ENCODE measurements around the gene IL25. TPM values are rescaled to one million over a fixed set of nuclear protein-coding genes. Genes with fewer than 3 reads are reported as not detected.

IL25 gene
- total and polyA plus RNA-seq, 2 of the 4 experiments (the other 2 are of a cell fraction): not detected

DNA sequence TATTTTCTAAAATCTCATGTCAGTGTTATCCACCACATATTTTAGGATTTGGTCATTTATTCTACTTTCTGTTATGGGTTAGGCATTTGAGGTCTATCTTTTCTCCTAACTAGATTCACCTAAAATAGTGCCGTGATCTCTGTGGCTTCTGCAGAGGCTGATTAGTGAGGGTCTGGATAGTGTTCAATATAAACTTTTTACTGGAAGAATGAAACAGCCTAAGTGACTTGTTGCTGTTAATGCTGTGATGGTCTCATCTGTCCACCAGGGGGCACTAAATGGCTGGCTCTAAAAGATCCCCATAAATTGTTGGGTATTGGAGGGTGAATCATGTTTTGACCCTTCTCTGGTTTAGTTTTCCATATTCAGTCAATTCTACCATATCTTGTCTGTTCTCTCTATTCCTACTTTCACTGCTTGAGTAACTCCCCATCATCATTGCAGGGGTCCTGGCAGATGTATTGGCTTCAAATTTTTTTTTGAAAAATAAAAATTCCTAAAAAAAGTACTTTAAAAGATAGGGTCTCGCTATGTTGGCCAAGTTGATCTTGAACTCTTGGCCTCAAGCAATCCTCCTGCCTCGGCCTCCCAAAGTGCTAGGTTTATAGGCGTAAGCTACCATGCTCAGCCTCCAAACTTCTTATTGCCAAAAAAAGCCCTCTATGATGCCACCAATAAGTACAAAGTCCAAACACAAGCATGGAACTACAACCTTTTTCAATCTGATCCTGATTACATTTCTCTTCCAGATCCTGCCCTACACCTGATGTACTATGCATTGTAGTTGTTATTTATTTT is 44.5 kb upstream of the IL25 start:
- peak; percentile 94 for ATAC-seq (ENCODE audit: low read depth)
- Histone ChIP-seq H3K79me1 (ENCODE audit: low read depth in 1 of 2, low read length in 2 of 2) (peaks cover 13 to 18% of the 10 kb centered on the region in 2 experiments), H4K20me1 (ENCODE audit: insufficient read depth, low read length) (peaks cover 4% of the 10 kb centered on the region; the same call in 1 of the 2 replicates), H3K36me3 (ENCODE audit: control insufficient read depth, insufficient read depth, low read length) (peaks cover 18% of the 10 kb centered on the region), H2BK15ac (ENCODE audit: low read depth, low read length) (no peak overlapping the region), H3K9ac (ENCODE audit: low read depth, low read length) (no peak overlapping the region), H2AK9ac (replicated peaks; ENCODE audit: low read depth, low read length, poor library complexity) (no peak overlapping the region), H2BK5ac (ENCODE audit: low read depth, low read length, poor library complexity, severe bottlenecking) (no peak overlapping the region), H3K4me2 (ENCODE audit: low read depth, low read length) (no peak overlapping the region), H3K18ac (ENCODE audit: low read depth, low read length) (no peak overlapping the region), H4K91ac (ENCODE audit: insufficient read depth, low read depth, low read length) (no peak overlapping the region), H2AFZ (replicated peaks; ENCODE audit: low read length, poor library complexity) (no peak overlapping the region), H3K23ac (ENCODE audit: low read depth, low read length) (no peak overlapping the region), H3K9me1 (ENCODE audit: insufficient read depth, low read length) (no peaks in the 10 kb centered on the region), H3K4ac (ENCODE audit: low read depth, low read length) (no peak overlapping the region), H2AK5ac (ENCODE audit: low read depth, low read length) (no peak overlapping the region), H2BK120ac (ENCODE audit: low read depth, low read length) (no peak overlapping the region), H3K4me3 (ENCODE audit: insufficient read depth, low read depth, low read length) (no peak overlapping the region), H3K27me3 (ENCODE audit: control insufficient read depth, insufficient read depth, low read length) (no peaks in the 10 kb centered on the region; the same call in none of the 2 replicates), H3K9me3 (ENCODE audit: control insufficient read depth, insufficient read depth, low read length) (no peaks in the 10 kb centered on the region), H2BK20ac (ENCODE audit: low read depth, low read length) (no peak overlapping the region), H3K56ac (ENCODE audit: extremely low read depth, insufficient read depth, low read length) (no peak overlapping the region), H3K14ac (replicated peaks; ENCODE audit: low read depth, low read length) (no peak overlapping the region), H4K8ac (ENCODE audit: low read depth in 2 of 2, low read length in 2 of 2) (no peak overlapping the region), H4K5ac (ENCODE audit: low read depth, low read length) (no peak overlapping the region), H3K4me1 (ENCODE audit: control insufficient read depth, insufficient read depth, low read length) (peaks cover under 1% of the 10 kb centered on the region; the same call in 1 of the 2 replicates), H3K27ac (ENCODE audit: insufficient read depth, low read length) (no peak overlapping the region)
- peak; percentile 80 for DNase-seq
- WGBS, 2 experiments (ENCODE audit: extremely low coverage in 2 of 2, insufficient read length in 1 of 2): no CpG with 5 or more reads among the region's 4 CpGs
- intact Hi-C loops (cut with micrococcal nuclease) (loop anchor here (1.0 kb wide), 5 partner anchors 24 to 141 kb away; partner anchors contain the start of genes NGDN and SLC22A17), dilution Hi-C loops (cut with HindIII; ENCODE audit: low sequenced_read_pairs, unreplicated experiment) (no loop called here), in situ Hi-C loops (cut with MboI; ENCODE audit: low sequenced_read_pairs) (loop anchor here (10.0 kb wide), 2 partner anchors 47 to 227 kb away; partner anchors contain the start of genes CMTM5, IL25, THTPA and ZFHX2)
- ChIA-PET POLR2A (ENCODE audit: unreplicated experiment) (no interaction called here), CTCF (no interaction called here)
- BruUV-seq (replicated peaks): no TSS peak
- TF ChIP-seq CHD1 (IDR thresholded peaks at IDR 0.05; ENCODE audit: low read depth, low read length) (no peak), POLR2A (IDR thresholded peaks at IDR 0.05; ENCODE audit: low read depth, low read length) (peak; percentile 38; the same call in 1 of the 2 replicates), RFX5 (IDR thresholded peaks at IDR 0.05; ENCODE audit: low read depth, low read length) (no peak), NFE2L2 (IDR thresholded peaks at IDR 0.05; ENCODE audit: low read depth, low read length) (no peak), RCOR1 (IDR thresholded peaks at IDR 0.05; ENCODE audit: insufficient replicate concordance, low read length) (no peak), SMC3 (IDR thresholded peaks at IDR 0.05; ENCODE audit: low read depth, low read length) (peak; percentile 85), MAZ (IDR thresholded peaks at IDR 0.05; ENCODE audit: borderline replicate concordance, low read depth, low read length) (no peak), RAD21 (IDR thresholded peaks at IDR 0.05; ENCODE audit: low read length) (peak; percentile 90), CEBPB (IDR thresholded peaks at IDR 0.05; ENCODE audit: low read depth, low read length) (no peak), MXI1 (IDR thresholded peaks at IDR 0.05; ENCODE audit: borderline replicate concordance, low read depth, low read length) (no peak), BHLHE40 (IDR thresholded peaks at IDR 0.05; ENCODE audit: low read depth, low read length) (no peak), MAFK (IDR thresholded peaks at IDR 0.05; ENCODE audit: low read depth, low read length) (no peak)
- TF ChIP-seq, protein P1, sequence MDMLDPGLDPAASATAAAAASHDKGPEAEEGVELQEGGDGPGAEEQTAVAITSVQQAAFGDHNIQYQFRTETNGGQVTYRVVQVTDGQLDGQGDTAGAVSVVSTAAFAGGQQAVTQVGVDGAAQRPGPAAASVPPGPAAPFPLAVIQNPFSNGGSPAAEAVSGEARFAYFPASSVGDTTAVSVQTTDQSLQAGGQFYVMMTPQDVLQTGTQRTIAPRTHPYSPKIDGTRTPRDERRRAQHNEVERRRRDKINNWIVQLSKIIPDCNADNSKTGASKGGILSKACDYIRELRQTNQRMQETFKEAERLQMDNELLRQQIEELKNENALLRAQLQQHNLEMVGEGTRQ (IDR thresholded peaks at IDR 0.05; ENCODE audit: low read depth, low read length): no peak
- TF ChIP-seq, protein P2, sequence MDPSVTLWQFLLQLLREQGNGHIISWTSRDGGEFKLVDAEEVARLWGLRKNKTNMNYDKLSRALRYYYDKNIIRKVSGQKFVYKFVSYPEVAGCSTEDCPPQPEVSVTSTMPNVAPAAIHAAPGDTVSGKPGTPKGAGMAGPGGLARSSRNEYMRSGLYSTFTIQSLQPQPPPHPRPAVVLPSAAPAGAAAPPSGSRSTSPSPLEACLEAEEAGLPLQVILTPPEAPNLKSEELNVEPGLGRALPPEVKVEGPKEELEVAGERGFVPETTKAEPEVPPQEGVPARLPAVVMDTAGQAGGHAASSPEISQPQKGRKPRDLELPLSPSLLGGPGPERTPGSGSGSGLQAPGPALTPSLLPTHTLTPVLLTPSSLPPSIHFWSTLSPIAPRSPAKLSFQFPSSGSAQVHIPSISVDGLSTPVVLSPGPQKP (IDR thresholded peaks at IDR 0.05; ENCODE audit: borderline replicate concordance, low read depth, low read length): no peak
